ENCODE results near the gene ADA.
"Not testable (repeated sequence)": the region's sequence is repeated elsewhere in the genome, so short reads cannot be mapped to it uniquely, and the experiment has no call there.

The ADA gene

DNA sequence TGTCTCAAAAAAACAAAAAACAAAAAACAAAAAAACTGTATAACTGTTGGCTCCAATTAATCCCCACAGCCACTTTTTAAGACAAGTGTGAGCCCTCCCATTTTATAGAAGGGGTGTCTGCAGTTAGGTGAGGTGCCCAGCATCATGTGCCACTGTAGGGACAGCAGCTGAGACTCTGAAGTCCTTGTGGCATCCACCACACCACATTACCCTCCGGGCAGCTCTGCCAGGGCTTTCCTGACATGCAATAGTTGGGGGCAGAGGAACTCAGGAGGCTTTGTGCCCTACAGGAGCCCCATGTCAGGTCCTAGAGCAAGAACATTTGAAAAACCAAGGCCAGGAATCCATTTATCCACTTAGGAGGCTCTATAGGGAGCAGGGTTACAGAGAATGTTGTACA lies 51.8 kb downstream of the ADA start:
- DNase-seq (ENCODE audit: low read depth): no peak

DNA sequence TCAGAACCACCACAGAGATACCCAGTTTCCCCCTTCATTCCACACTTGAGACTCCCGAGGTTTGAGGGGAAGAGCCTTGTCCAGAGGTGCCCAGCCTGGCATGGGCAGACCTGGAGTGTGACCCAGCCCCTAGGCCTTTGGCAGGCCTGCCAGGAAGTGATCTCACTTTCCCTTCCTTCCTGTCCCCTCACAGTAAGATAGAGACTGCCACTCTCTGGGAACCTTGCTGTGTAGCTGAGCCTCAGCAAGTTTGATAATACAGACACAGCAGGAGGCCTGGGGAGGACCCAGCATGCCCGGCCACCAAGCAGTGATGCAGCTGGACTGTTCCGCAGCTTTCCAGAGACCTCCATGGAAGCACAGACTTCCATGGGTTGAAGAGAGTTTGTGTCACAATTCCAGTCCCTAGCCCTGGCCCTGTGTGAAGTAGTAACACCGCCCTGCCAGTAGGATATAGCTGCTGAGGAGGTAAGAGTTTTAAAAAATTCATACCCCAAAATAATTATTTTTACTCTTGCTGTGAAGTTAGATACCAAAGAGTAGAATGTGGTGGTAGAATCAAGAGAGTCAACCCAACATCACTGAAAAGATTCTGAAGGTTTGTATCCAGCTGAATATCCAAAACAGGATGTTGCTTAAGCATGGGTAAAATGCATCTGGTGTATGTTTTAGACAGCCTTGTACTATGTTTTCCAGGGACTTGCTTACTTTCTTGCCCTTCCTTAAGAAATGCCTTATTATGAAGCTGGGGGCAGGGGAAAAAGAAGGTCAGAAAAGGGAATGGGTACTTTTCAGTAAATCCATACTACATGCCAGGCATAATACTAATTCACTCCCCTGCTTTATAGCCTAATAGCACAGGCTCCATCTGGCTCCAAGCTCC lies 52.8 kb downstream of the ADA start:
- no peak for DNase-seq (ENCODE audit: low read depth)

- no peak for DNase-seq (ENCODE audit: low read depth)
Measured at GRCh38 chr20:44597930-44598329, 53.6 kb downstream of the ADA start.

- no peak for DNase-seq (ENCODE audit: low read depth)
Measured at GRCh38 chr20:44597516-44597915, 54.0 kb downstream of the ADA start.

DNA sequence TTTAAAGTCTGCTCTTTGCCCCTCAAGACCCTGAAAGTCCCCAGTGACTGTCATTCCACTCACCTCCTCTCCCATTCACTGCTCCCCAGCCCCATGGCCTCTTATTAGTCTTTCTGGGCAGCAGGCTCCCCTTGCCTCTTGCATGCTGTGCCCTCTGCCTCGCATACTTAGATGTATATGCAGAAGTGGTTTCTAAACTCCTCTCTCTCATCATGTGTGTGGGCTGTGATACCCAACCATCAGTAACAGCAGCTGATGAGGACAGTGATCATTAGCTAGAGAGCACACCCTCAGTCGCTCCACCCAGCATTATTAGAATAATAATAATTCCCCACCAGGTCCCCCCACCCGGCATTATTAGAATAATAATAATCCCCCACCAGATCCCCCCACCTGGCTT lies 54.6 kb downstream of the ADA start:
- no peak for DNase-seq (ENCODE audit: low read depth)

DNA sequence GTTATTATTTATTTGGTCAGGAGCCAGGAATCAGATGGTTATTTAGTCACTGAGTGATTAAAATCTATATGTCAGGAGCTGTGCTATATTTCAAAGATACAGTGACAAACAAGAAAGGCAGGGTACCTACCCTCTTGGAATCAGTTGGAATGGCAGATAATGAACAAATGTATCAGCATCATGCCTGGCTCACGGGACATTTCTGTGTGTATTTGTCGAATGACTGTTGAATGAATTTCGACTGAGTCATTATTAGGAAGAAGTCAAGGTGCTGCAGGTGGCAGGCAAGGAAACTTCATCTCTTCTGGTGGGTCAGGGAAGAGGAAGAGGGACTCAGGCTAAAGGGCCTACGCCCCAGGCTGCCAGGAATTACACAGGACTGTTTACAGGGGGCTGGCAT lies 55.5 kb downstream of the ADA start:
- DNase-seq (ENCODE audit: low read depth): no peak

DNA sequence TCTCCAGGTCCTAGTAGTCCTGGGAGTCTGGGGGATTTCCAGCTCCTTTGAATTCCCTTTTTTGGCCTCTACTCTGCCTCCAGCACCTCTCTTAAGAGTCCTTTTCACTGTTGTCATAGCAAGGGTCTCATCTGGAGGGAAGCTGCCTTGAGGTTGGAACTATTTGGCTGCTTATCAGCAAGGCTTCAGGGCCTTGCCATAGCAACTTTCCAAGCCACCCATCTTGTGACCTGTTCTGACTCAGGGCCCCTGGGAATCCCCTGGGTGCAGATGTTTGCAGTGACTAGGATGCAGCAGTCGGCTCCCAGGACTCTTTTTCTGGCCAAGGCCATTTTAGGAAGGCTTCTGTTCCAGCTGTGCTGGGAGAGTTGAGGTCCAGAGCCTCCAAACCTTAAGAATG lies 56.8 kb downstream of the ADA start:
- no peak for DNase-seq (ENCODE audit: low read depth)

- no peak for DNase-seq (ENCODE audit: low read depth)
Measured at GRCh38 chr20:44593751-44594150, 57.7 kb downstream of the ADA start.

GRCh38 chr20:44592366-44592765 lies 59.1 kb downstream of the ADA start:
- no peak for DNase-seq (ENCODE audit: low read depth)

- DNase-seq (ENCODE audit: low read depth): no peak
Measured at GRCh38 chr20:44590980-44591778, 60.3 kb downstream of the ADA start.

DNA sequence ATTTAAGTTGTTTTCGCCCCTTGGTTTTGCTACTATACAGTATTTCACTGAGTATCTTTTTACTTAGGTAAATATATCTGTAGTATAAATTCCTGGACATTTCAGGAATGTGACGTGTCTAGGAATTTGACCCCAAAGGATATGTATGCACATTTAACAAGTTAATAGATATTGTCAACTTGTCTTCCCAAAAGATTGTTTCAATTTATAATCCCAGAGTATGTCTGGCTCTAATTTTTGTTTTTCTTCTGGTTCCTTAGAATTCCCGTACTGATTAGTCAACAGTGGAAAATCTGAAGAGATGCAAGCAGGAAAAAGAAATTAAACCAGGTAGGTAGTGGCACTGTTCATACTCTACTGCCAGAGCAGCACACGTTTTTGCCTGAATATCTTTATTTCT lies 62.0 kb downstream of the ADA start:
- DNase-seq (ENCODE audit: low read depth): no peak

DNA sequence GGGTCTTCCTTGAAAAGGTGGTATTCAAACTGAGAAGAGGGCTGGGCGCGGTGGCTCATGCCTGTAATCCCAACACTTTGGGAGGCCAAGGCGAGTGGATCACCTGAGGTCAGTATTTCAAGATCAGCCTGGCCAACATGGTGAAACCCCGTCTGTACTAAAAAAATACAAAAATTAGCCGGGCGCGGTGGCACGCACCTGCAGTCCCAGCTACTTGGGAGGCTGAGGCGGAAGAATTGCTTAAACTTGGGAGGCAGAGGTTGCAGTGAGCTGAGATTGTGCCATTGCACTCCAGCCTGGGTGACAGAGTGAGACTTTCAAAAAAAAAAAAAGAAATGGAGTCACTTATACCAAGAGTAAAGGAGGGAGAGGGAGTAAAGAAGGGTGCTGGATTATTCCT lies 63.2 kb downstream of the ADA start:
- not testable (repeated sequence) for DNase-seq (ENCODE audit: low read depth)

DNA sequence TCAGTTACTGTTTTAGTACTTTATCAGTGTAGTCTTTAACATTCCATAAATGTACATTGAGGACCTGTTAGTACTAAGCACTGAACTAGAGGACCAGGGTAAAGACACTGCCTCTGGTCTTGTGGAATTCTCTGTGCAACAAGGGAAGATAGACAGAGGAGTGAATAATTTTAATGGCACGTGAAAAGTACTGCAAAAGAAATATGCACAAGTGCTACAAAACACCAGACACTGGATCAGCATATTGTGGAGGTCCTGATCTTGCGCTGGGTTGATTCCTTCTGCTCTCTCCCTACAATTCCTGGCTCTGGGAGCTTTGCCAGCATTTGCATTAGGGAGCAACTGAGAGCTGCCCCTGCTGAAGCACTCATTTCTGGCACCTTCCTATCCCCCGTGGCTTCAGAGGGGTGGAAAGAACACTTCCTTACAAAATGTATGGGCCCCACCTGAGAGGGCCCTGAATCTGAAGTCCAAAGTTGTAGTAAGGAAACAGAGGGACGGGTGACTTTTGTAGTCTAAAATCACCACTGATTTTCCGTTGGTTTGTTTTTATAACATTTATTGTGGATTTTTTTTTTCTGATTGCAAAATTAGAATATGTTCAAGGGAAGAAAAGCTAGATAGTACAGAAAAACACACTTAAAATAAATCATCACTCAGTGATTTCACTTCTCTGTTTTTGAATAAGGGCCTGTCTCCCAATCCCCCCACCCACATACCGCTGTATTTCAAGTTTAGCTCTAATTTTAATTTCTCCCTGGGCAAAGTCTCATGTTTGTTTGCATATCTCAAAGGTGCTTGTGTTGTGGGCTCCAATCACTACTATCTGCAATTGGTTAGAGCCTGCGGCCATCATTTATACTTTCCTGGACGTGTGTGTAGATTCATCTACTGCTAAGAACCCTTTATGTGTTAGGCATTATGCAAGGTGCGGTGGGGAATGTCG lies 64.2 kb downstream of the ADA start:
- DNase-seq (ENCODE audit: low read depth): no peak

DNA sequence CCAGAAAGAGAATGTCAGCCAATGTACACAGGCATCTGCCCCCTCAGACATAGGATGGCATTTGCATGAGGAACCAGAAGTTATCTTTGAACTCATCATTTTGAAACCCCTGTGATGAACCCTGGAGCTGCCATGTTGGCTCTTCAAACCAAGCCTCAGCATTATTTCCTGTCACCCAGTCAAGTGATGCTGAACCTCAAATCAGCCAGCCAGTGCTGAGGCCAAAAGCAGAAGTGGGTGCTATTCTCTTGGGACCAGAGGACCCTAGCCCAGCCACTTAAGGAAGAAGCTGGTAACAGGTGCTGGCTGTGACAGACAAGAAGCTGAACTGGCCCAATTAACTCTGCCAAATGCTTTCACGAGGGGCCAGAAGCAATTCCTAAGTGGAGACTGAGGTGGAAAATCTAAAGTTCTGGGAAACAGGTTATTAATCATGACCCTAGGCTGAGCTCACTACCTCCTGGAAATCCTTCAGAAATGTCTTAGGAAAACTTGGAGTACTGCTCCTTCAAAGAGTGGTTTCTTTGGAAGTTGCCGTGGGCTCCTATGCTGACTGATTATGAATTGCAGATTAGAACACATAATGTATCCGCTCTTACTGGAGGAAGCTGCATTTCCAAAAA lies 65.1 kb downstream of the ADA start:
- no peak for DNase-seq (ENCODE audit: low read depth)

DNA sequence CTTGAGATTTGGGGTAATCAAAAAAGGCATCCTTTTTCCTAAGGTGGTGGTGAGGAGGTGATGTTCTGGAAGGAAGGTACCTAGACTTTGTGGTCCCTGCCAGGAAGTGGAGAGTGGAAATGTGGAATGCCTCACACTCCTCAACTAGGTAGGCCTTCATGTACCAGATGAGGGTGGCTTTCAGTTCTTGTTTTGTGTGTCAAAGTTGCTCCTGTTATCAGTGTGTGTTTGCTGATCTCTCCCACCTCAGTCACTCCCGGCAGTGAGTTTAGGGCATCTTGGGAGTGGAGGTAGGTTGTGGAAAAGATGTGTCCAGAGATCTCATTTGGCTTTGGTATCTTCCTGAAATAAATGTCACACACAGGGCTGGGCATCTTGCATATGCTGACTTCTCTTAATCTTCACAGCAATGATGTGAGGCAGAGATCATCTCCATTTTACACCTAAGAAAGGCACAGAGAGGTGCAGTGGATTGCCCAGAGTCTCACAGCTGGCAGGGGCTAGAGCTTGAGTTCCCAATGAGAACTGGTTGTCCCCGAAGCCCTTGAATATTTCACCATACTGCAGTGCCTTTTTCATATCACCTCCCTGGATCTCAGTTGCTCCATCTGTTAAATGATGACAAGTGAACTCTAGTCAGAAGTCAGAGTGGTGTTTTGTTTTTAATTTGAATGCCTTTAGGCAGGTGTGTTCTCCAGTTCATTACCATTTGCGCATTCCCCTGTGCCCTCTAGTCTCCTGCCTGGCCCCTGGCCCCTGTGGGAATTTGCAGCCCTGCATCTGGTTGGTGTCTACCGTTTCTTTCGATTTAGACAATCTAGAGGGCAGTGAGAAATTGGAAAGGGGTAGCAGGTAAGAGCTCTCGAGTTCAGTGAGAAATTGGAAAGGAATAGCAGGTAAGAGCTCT lies 66.2 kb downstream of the ADA start:
- no peak for DNase-seq (ENCODE audit: low read depth)

DNA sequence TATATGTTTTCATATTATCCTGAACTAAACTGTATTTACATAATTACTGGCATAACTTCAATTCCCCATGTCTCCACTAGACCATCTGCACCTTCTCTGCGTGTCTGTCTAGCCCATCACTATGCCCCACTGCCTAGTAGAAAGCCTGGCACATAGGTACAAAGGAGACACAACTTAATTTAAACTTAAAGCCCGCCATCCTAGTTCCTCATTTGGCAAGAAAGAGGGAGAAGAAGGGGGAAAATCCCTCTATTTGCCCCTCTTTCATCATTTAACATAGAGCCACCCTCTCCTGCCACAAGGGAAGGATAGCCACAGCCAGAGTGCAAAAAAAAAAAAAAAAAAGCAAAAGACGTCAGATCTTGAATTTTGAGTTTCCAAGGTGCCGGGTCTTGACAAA lies 67.3 kb downstream of the ADA start:
- no peak for DNase-seq (ENCODE audit: low read depth)

DNA sequence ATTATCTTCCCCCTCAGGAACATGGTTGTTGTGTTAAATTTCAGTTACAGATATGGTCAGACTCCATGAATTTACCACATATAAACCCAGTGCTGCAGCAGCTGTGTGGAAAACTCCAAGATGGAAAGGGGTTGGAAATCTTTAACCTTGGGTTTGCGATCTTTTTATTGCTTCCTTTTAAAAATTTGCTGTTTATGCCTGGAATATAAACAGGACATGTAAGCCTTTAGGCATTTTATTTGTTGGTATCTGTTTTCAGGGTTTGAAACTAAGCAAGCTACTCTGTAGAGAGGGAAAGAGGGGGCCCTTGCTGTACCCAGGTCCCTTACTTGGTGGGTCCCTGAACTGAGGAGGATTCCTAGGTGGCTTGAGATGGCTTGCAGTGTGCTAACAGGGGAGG lies 68.3 kb downstream of the ADA start:
- DNase-seq (ENCODE audit: low read depth): no peak

DNA sequence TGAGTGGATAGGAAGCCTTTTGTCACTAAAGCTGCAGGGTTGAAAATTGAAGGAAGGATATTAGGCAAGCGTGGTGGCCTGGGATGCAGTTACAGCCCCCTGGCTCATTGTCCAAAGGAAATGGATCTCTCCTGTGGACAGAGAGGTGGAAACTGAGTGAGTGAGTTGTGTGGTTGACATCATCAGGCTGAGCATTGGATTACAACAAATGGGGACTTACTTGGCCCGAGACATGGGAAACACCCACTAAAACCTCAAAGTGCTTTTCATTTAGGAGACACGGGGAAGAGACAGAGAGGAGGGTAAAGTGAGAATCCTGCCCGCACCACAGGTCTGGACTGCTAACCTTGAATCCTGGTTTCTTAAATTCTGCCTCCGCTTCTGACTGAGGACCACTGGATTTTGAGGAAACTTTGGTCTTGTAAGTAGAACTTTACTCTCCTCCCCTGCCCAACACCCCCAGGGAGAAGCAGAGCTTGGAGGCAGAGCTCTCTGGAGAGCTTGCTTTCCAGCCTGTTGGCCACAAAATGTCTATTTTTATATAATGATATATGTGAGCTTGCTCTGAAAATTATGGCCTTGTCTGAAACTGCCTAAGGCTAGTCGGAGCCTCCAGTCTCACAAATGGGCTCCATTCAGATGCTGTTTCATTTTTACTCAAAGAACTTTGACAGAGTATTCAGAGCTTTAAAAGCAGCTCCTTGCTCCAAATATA lies 69.0 kb downstream of the ADA start, which contains the start of gene PKIG:
TSS of gene PKIG (plus strand) at position 269 of the 715 bp plus-strand sequence. CDS start 31,978 bp downstream, outside the sequence.
- DNase-seq (ENCODE audit: low read depth): no peak

- DNase-seq (ENCODE audit: low read depth): no peak
Measured at GRCh38 chr20:44581515-44581914, 70.0 kb downstream of the ADA start.
